WTC11 (cell line): ENCODE measurements around the gene CDH22. TPM values are rescaled to one million over a fixed set of nuclear protein-coding genes. Genes with fewer than 3 reads are reported as not detected.

Experiments
- ATAC-seq: fragments of 200-7000 bp; cut with Tn5 transposase; 2 replicates; pipeline ENCODE4 v1.10.0; 2021; ENCODE audit warnings: mild to moderate bottlenecking, moderate library complexity
- CTCF ChIA-PET: fragments of 300-600 bp; sonication (Branson Sonifier 250); formaldehyde crosslinking; loops from one replicate; lab custom pipeline; 2021; ENCODE audit warnings: antibody characterized with exemption; lab: Charles Lee
- POLR2A ChIA-PET: fragments of 350-600 bp; sonication (Branson Sonifier 250); formaldehyde crosslinking; loops from one replicate; lab custom pipeline; 2021; ENCODE audit warnings: antibody characterized with exemption; lab: Charles Lee
- DNase-seq: peaks from one replicate; pipeline ENCODE4 v3.0.0; 2021; ENCODE audit warnings: low spot score
- H3K27ac Mint-ChIP-seq: 2 replicates; pipeline ENCODE4 v1.8.0; 2021; ENCODE audit warnings: mixed read lengths
- H3K27me3 Mint-ChIP-seq: 2 replicates; pipeline ENCODE4 v1.8.0; 2021; ENCODE audit warnings: low read depth, mild to moderate bottlenecking, moderate library complexity, mixed read lengths
- H3K36me3 Mint-ChIP-seq: 2 replicates; pipeline ENCODE4 v1.8.0; 2021; ENCODE audit warnings: mixed read lengths
- H3K4me1 Mint-ChIP-seq: 2 replicates; pipeline ENCODE4 v1.8.0; 2022; ENCODE audit warnings: mixed read lengths
- H3K4me3 Mint-ChIP-seq: 2 replicates; pipeline ENCODE4 v1.8.0; 2021; ENCODE audit warnings: mild to moderate bottlenecking, moderate library complexity, mixed read lengths
- H3K9me3 Mint-ChIP-seq: 2 replicates; pipeline ENCODE4 v1.8.0; 2021; ENCODE audit warnings: mixed read lengths
- ARID4B ChIP-seq: sonication (generic); formaldehyde crosslinking; IDR thresholded peaks from 2 replicates; pipeline ENCODE4 v1.8.0; 2023; ENCODE audit warnings: missing genetic modification reagents, mild to moderate bottlenecking, borderline replicate concordance
- CREB1 ChIP-seq: sonication (generic); formaldehyde crosslinking; IDR thresholded peaks from 2 replicates; pipeline ENCODE4 v1.8.0; 2023; ENCODE audit warnings: mild to moderate bottlenecking, missing genetic modification reagents
- CTCF ChIP-seq: fragments of 200-600 bp; IDR thresholded peaks from 2 replicates; pipeline ENCODE4 v1.8.0; 2022; ENCODE audit warnings: antibody characterized with exemption
- E2F1 ChIP-seq: sonication (generic); formaldehyde crosslinking; IDR thresholded peaks from 2 replicates; pipeline ENCODE4 v1.8.0; 2022; ENCODE audit warnings: mild to moderate bottlenecking, missing genetic modification reagents
- ESRRA ChIP-seq: sonication (generic); formaldehyde crosslinking; IDR thresholded peaks from 2 replicates; pipeline ENCODE4 v1.8.1; 2022; ENCODE audit warnings: mild to moderate bottlenecking, missing genetic modification reagents, borderline replicate concordance
- GABPB1 ChIP-seq: sonication (generic); formaldehyde crosslinking; IDR thresholded peaks from 2 replicates; pipeline ENCODE4 v1.8.1; 2023; ENCODE audit warnings: mild to moderate bottlenecking, missing genetic modification reagents
- IRF2 ChIP-seq: sonication (generic); formaldehyde crosslinking; IDR thresholded peaks from 2 replicates; pipeline ENCODE4 v1.8.0; 2022; ENCODE audit warnings: low read depth, missing genetic modification reagents, borderline replicate concordance
- MYBL2 ChIP-seq: sonication (generic); formaldehyde crosslinking; IDR thresholded peaks from 2 replicates; pipeline ENCODE4 v1.8.1; 2023; ENCODE audit warnings: mild to moderate bottlenecking, moderate library complexity, missing genetic modification reagents
- NR1H2 ChIP-seq: sonication (generic); formaldehyde crosslinking; IDR thresholded peaks from 2 replicates; pipeline ENCODE4 v1.9.0; 2021; ENCODE audit warnings: mild to moderate bottlenecking, moderate library complexity, missing genetic modification reagents
- OVOL2 ChIP-seq: fragments of 250-450 bp; sonication (Bioruptor Pico); IDR thresholded peaks from 2 replicates; pipeline ENCODE4 v1.9.0; 2021; ENCODE audit warnings: mild to moderate bottlenecking, borderline replicate concordance
- SMAD3 ChIP-seq: sonication (generic); formaldehyde crosslinking; IDR thresholded peaks from 2 replicates; pipeline ENCODE4 v1.8.0; 2022; ENCODE audit warnings: missing genetic modification reagents, mild to moderate bottlenecking, borderline replicate concordance
- SMAD4 ChIP-seq: sonication (generic); formaldehyde crosslinking; IDR thresholded peaks from 2 replicates; pipeline ENCODE4 v1.8.0; 2022; ENCODE audit warnings: mild to moderate bottlenecking, missing genetic modification reagents
- SP1 ChIP-seq: sonication (generic); formaldehyde crosslinking; conservative IDR thresholded peaks from 2 replicates; pipeline ENCODE4 v1.8.1; 2022; ENCODE audit warnings: missing genetic modification reagents
- ZBTB21 ChIP-seq: sonication (generic); formaldehyde crosslinking; IDR thresholded peaks from 2 replicates; pipeline ENCODE4 v1.8.1; 2023; ENCODE audit warnings: mild to moderate bottlenecking, missing genetic modification reagents, borderline replicate concordance
- ZNF281 ChIP-seq: sonication (generic); formaldehyde crosslinking; IDR thresholded peaks from 2 replicates; pipeline ENCODE4 v1.8.0; 2023; ENCODE audit warnings: mild to moderate bottlenecking, missing genetic modification reagents
- ZNF512 ChIP-seq: sonication (generic); formaldehyde crosslinking; IDR thresholded peaks from 2 replicates; pipeline ENCODE4 v1.8.1; 2022; ENCODE audit warnings: missing genetic modification reagents, borderline replicate concordance
- total RNA-seq: library from RNA; stranded (reverse); gene quantifications from 3 replicates; pipeline ENCODE4 v1.2.3, GENCODE V29; 2021

CDH22 gene
- total RNA-seq, 1 experiment from 2014 or later = 0.13 TPM

- Mint-ChIP-seq H3K9me3 (no peaks in the 10 kb centered on the region), H3K36me3 (no peaks in the 10 kb centered on the region), H3K4me3 (no peak overlapping the region), H3K27me3 (peaks cover 17% of the 10 kb centered on the region), H3K4me1 (peaks cover 17% of the 10 kb centered on the region), H3K27ac (no peak overlapping the region)
- POLR2A ChIA-PET = no interaction called here
- ATAC-seq (peak; percentile 83), DNase-seq (peak; percentile 86)
- TF ChIP-seq IRF2 (CRISPR knock-in tag) (no peak), SP1 (no peak; the same call in 1 of the 2 replicates), CTCF (peak; percentile 78), ZNF281 (CRISPR knock-in tag) (no peak), ZBTB21 (no peak)
- TF ChIP-seq, all 79 proteins: peak for 1
- CTCF ChIA-PET = interaction anchor here (0.6 to 7.9 kb wide), 27 partner anchors 7 to 267 kb away, joined by 3 to 118 read pairs (median 4); partner anchors contain the start of gene SLC12A5
Observed at GRCh38 chr20:46132705-46133120, 175.6 kb downstream of the CDH22 start.

GRCh38 chr20:46131396-46131795 lies 176.9 kb downstream of the CDH22 start:
- Mint-ChIP-seq H3K9me3 (no peaks in the 10 kb centered on the region), H3K4me3 (no peak overlapping the region), H3K27me3 (peaks cover 17% of the 10 kb centered on the region), H3K27ac (no peak overlapping the region), H3K4me1 (peaks cover 15% of the 10 kb centered on the region), H3K36me3 (no peaks in the 10 kb centered on the region; the same call in 1 of the 2 replicates)
- POLR2A ChIA-PET = no interaction called here
- CTCF ChIA-PET = interaction anchor here (1.0 to 7.9 kb wide), 7 partner anchors 9 to 217 kb away, joined by 3 to 118 read pairs (median 24); no protein-coding TSS in a partner anchor
- TF ChIP-seq E2F1 (no peak), NR1H2 (no peak), ZNF512 (CRISPR knock-in tag) (no peak), SMAD4 (CRISPR knock-in tag) (no peak), ZBTB21 (no peak), CREB1 (CRISPR knock-in tag) (no peak), MYBL2 (no peak), SMAD3 (CRISPR knock-in tag) (no peak), ESRRA (CRISPR knock-in tag) (no peak), ARID4B (CRISPR knock-in tag) (no peak), GABPB1 (CRISPR knock-in tag) (no peak), OVOL2 (no peak)
- no peak for ATAC-seq
- no peak for DNase-seq
